ENCODE measurements around the gene PGC. TPM values are rescaled to one million over a fixed set of nuclear protein-coding genes. Genes with fewer than 3 reads are reported as not detected.

The PGC gene
- total RNA-seq, 1 donor from 2014 or later = not detected

GRCh38 chr6:41688256-41688965 is 58.8 kb downstream of the PGC start:
- no peaks in the 10 kb centered on the region for H3K36me3 Mint-ChIP-seq (ENCODE audit: low read depth)
- H3K27ac Mint-ChIP-seq = peak overlapping the region; percentile 44
- no peak overlapping the region for H3K4me3 Mint-ChIP-seq (ENCODE audit: low read depth)
- intact Hi-C loops (cut with micrococcal nuclease) = no loop called here
- no peaks in the 10 kb centered on the region for H3K9me3 Mint-ChIP-seq
- no peaks in the 10 kb centered on the region for H3K27me3 Mint-ChIP-seq (ENCODE audit: low read depth)
- peaks cover 3% of the 10 kb centered on the region for H3K4me1 Mint-ChIP-seq (ENCODE audit: low read depth)
- DNase-seq (ENCODE audit: low spot score) = no peak

GRCh38 chr6:41687501-41688175 is 59.6 kb downstream of the PGC start:
- Mint-ChIP-seq H3K4me3 (ENCODE audit: low read depth) (no peak overlapping the region), H3K27me3 (ENCODE audit: low read depth) (no peaks in the 10 kb centered on the region), H3K4me1 (ENCODE audit: low read depth) (peaks cover 5% of the 10 kb centered on the region), H3K27ac (no peak overlapping the region), H3K9me3 (no peaks in the 10 kb centered on the region), H3K36me3 (ENCODE audit: low read depth) (no peaks in the 10 kb centered on the region)
- intact Hi-C loops (cut with micrococcal nuclease) = no loop called here
- DNase-seq (ENCODE audit: low spot score) = no peak

Other genes with a start within 250 kb of the PGC start
- 9.6 and 9.7 TPM in 2 replicates for gene FOXP4, start 201.0 kb downstream of the PGC start, total RNA-seq
- not detected in 2 replicates for gene MDFI, start 108.9 kb downstream of the PGC start, total RNA-seq
- 11.2 and 13.4 TPM in 2 replicates for gene TFEB, start 11.8 kb downstream of the PGC start, total RNA-seq
- 4.7 and 5.8 TPM in 2 replicates for gene FRS3, start 32.5 kb upstream of the PGC start, total RNA-seq
- gene PRICKLE4, start 33.4 kb upstream of the PGC start, total RNA-seq = not detected in 2 replicates
- gene TOMM6, start 40.3 kb upstream of the PGC start, total RNA-seq = 308 and 316 TPM in 2 replicates
- 6.1 and 6.4 TPM in 2 replicates for gene USP49, start 148.0 kb upstream of the PGC start, total RNA-seq
- 23.7 and 24.3 TPM in 2 replicates for gene MED20, start 173.7 kb upstream of the PGC start, total RNA-seq
- 58.2 and 60.5 TPM in 2 replicates for gene BYSL, start 174.1 kb upstream of the PGC start, total RNA-seq
- 207 and 217 TPM in 2 replicates for gene CCND3, start 194.4 kb upstream of the PGC start, total RNA-seq

Measured in activated T-helper 2 cell treated with anti-CD3 and anti-CD28 coated beads, Interferon-gamma antibody, Interleukin-2, Interleukin-4, amounts not matched to agents 10 μg/mL and 5 μg/mL and 100 μg/mL, durations not matched to agents 14 hours and 24 hours and 36 hours (primary cell).